CD8-positive, alpha-beta memory T cell (primary cell): ENCODE results near the gene BCL2L1. TPM values are rescaled to one million over a fixed set of nuclear protein-coding genes. Genes with fewer than 3 reads are reported as not detected.

Source experiments
- CTCF ChIA-PET: fragments of 350-600 bp; sonication (Branson Sonifier 250); formaldehyde crosslinking; loops from one replicate; lab custom pipeline; 2021; ENCODE audit warnings: antibody characterized with exemption; lab: Charles Lee
- POLR2A ChIA-PET: fragments of 350-600 bp; sonication (Branson Sonifier 250); formaldehyde crosslinking; loops from one replicate; lab custom pipeline; 2021; ENCODE audit warnings: antibody characterized with exemption; lab: Charles Lee
- DNase-seq, 5 donors: peaks; one replicate each; pipeline versions ENCODE4 v3.0.0 to v3.0.0-alpha.2; 2020 to 2022; ENCODE audit warnings: mixed read lengths in 1 of 5
- H3K27ac ChIP-seq: one replicate; pipeline ENCODE4 v1.7.0; 2013; ENCODE audit warnings: low read depth, mild to moderate bottlenecking, low read length, moderate library complexity
- H3K27me3 ChIP-seq: 2 replicates; pipeline ENCODE4 v1.7.0; 2013; ENCODE audit warnings: low read length, mild to moderate bottlenecking; ENCODE audit not compliant: insufficient read depth, poor library complexity, severe bottlenecking
- H3K36me3 ChIP-seq: 2 replicates; pipeline ENCODE4 v1.7.0; 2013; ENCODE audit warnings: mild to moderate bottlenecking, low read length, moderate library complexity; ENCODE audit not compliant: insufficient read depth
- H3K4me1 ChIP-seq: 2 replicates; pipeline ENCODE4 v1.7.0; 2013; ENCODE audit warnings: mild to moderate bottlenecking, low read length, moderate library complexity; ENCODE audit not compliant: insufficient read depth
- H3K4me3 ChIP-seq: 2 replicates; pipeline ENCODE4 v1.7.0; 2013; ENCODE audit warnings: mild to moderate bottlenecking, low read length
- H3K9me3 ChIP-seq: 2 replicates; pipeline ENCODE4 v1.7.0; 2013; ENCODE audit warnings: mild to moderate bottlenecking, low read length
- H3K27ac Mint-ChIP-seq, 8 donors: one replicate each; pipeline ENCODE4 v1.8.0; 2020 to 2021; ENCODE audit warnings: mixed read lengths in 8 of 8, mild to moderate bottlenecking in 6 of 8, inconsistent platforms in 3 of 8, moderate library complexity in 3 of 8
- H3K27me3 Mint-ChIP-seq, 2 donors: one replicate each; pipeline ENCODE4 v1.8.0; 2020 to 2021; ENCODE audit warnings: mixed read lengths in 2 of 2, mild to moderate bottlenecking in 1 of 2, moderate library complexity in 1 of 2
- H3K36me3 Mint-ChIP-seq, 3 donors: one replicate each; pipeline ENCODE4 v1.8.0; 2020 to 2021; ENCODE audit warnings: mixed read lengths in 3 of 3, inconsistent platforms in 1 of 3, mild to moderate bottlenecking in 1 of 3
- H3K4me1 Mint-ChIP-seq, 3 donors: one replicate each; pipeline ENCODE4 v1.8.0; 2020 to 2021; ENCODE audit warnings: mixed read lengths in 3 of 3, inconsistent platforms in 1 of 3, mild to moderate bottlenecking in 1 of 3
- H3K4me3 Mint-ChIP-seq, 7 donors: one replicate each; pipeline ENCODE4 v1.8.0; 2020 to 2021; ENCODE audit warnings: mixed read lengths in 7 of 7, mild to moderate bottlenecking in 6 of 7, moderate library complexity in 4 of 7, inconsistent platforms in 2 of 7
- H3K9me3 Mint-ChIP-seq, 5 donors: one replicate each; pipeline ENCODE4 v1.8.0; 2020 to 2022; ENCODE audit warnings: mixed read lengths in 5 of 5, mild to moderate bottlenecking in 3 of 5, moderate library complexity in 2 of 5, inconsistent platforms in 1 of 5
- polyA plus RNA-seq: library from polyadenylated mRNA; unstranded; fragments of 300-500 nt; fragmentation: Illumina TruSeq; gene quantifications from one replicate; pipeline ENCODE4 v1.2.3, GENCODE V29; 2021
- total RNA-seq, 2 experiments: library from RNA; stranded (reverse); gene quantifications; one replicate each; pipeline ENCODE4 v1.2.3, GENCODE V29; 2021

The BCL2L1 gene
- total and polyA plus RNA-seq, 3 experiments from 2014 or later = 32.1 to 328 (median 328) TPM

GRCh38 chr20:31721408-31722256 is 1.0 kb downstream of the BCL2L1 start:
- no peaks in the 10 kb centered on the region for H3K9me3 Mint-ChIP-seq
- ChIA-PET POLR2A (interaction anchor here (2.7 to 3.2 kb wide), 3 partner anchors 46 to 60 kb away, joined by 15 to 68 read pairs (median 35); no protein-coding TSS in a partner anchor), CTCF (interaction anchor here (0.8 to 5.7 kb wide), 11 partner anchors 12 to 109 kb away, joined by 3 to 295 read pairs (median 15); partner anchors contain the start of gene TPX2)
- H3K4me1 Mint-ChIP-seq = peaks cover 55 to 62% (median 61%) of the 10 kb centered on the region in 3 donors
- peak overlapping the region; percentile 99 for H3K4me3 ChIP-seq
- H3K27me3 Mint-ChIP-seq = peaks cover 0 to 2% of the 10 kb centered on the region in 2 donors
- peaks cover 0 to 16% (median 6%) of the 10 kb centered on the region in 3 donors for H3K36me3 Mint-ChIP-seq
- H3K27ac ChIP-seq = peak overlapping the region; percentile 97
- H3K9me3 ChIP-seq = no peaks in the 10 kb centered on the region
- peak in 3 of 5 donors; percentile 4 to 11 (median 6) for DNase-seq
- H3K36me3 ChIP-seq = peaks cover 11% of the 10 kb centered on the region
- peak overlapping the region; percentile 49 to 99 (median 97) for H3K27ac Mint-ChIP-seq
- peaks cover 55% of the 10 kb centered on the region for H3K4me1 ChIP-seq
- H3K4me3 Mint-ChIP-seq = peak overlapping the region; percentile 88 to 98 (median 96)
- no peaks in the 10 kb centered on the region for H3K27me3 ChIP-seq

GRCh38 chr20:31720486-31721407 is 1.9 kb downstream of the BCL2L1 start:
- Histone ChIP-seq H3K4me3 (peak overlapping the region; percentile 99), H3K27ac (peak overlapping the region; percentile 97), H3K4me1 (peaks cover 64% of the 10 kb centered on the region), H3K9me3 (no peaks in the 10 kb centered on the region), H3K27me3 (no peaks in the 10 kb centered on the region), H3K36me3 (peaks cover 11% of the 10 kb centered on the region)
- no peaks in the 10 kb centered on the region for H3K9me3 Mint-ChIP-seq
- peak in 4 of 5 donors; percentile 6 to 57 (median 16) for DNase-seq
- H3K4me3 Mint-ChIP-seq = peak overlapping the region; percentile 88 to 98 (median 96)
- H3K4me1 Mint-ChIP-seq = peaks cover 63 to 71% (median 70%) of the 10 kb centered on the region in 3 donors
- H3K27me3 Mint-ChIP-seq = peaks cover 0 to 1% of the 10 kb centered on the region in 2 donors
- H3K36me3 Mint-ChIP-seq = peaks cover 0 to 20% (median 6%) of the 10 kb centered on the region in 3 donors
- CTCF ChIA-PET = interaction anchor here (0.6 to 5.7 kb wide), 11 partner anchors 11 to 179 kb away, joined by 3 to 295 read pairs (median 6); no protein-coding TSS in a partner anchor
- POLR2A ChIA-PET = interaction anchor here (0.6 to 1.3 kb wide), 5 partner anchors 29 to 1017 kb away, joined by 3 to 6 read pairs (median 4); no protein-coding TSS in a partner anchor
- peak overlapping the region; percentile 49 to 99 (median 97) for H3K27ac Mint-ChIP-seq

- H3K27me3 Mint-ChIP-seq = peaks cover 0 to 1% of the 10 kb centered on the region in 2 donors
- H3K27me3 ChIP-seq = no peaks in the 10 kb centered on the region
- peaks cover 69 to 80% (median 77%) of the 10 kb centered on the region in 3 donors for H3K4me1 Mint-ChIP-seq
- POLR2A ChIA-PET = interaction anchor here (0.6 to 1.3 kb wide), 4 partner anchors 28 to 86 kb away, joined by 3 to 5 read pairs (median 4); no protein-coding TSS in a partner anchor
- H3K36me3 Mint-ChIP-seq = peaks cover 0 to 23% (median 6%) of the 10 kb centered on the region in 3 donors
- DNase-seq = no peak
- H3K9me3 ChIP-seq = no peaks in the 10 kb centered on the region
- H3K27ac Mint-ChIP-seq = peak overlapping the region; percentile 49 to 99 (median 96)
- CTCF ChIA-PET = interaction anchor here (0.6 to 5.7 kb wide), 8 partner anchors 25 to 178 kb away, joined by 3 to 138 read pairs (median 4); no protein-coding TSS in a partner anchor
- peak overlapping the region; percentile 88 to 98 (median 96) for H3K4me3 Mint-ChIP-seq
- peaks cover 68% of the 10 kb centered on the region for H3K4me1 ChIP-seq
- no peaks in the 10 kb centered on the region for H3K9me3 Mint-ChIP-seq
- peaks cover 11% of the 10 kb centered on the region for H3K36me3 ChIP-seq
- peak overlapping the region; percentile 99 for H3K4me3 ChIP-seq
- H3K27ac ChIP-seq = peak overlapping the region; percentile 97
These were observed 2.8 kb downstream of the BCL2L1 start for GRCh38 chr20:31719644-31720485.

- Histone ChIP-seq H3K9me3 (no peaks in the 10 kb centered on the region), H3K4me3 (peak overlapping the region; percentile 99), H3K4me1 (peaks cover 73% of the 10 kb centered on the region), H3K27ac (peak overlapping the region; percentile 97), H3K36me3 (peaks cover 14% of the 10 kb centered on the region), H3K27me3 (no peaks in the 10 kb centered on the region)
- ChIA-PET CTCF (interaction anchor here (0.9 to 5.7 kb wide), 6 partner anchors 9 to 106 kb away, joined by 3 to 138 read pairs (median 6); no protein-coding TSS in a partner anchor), POLR2A (interaction anchor here (0.6 to 1.3 kb wide), 2 partner anchors 45 to 52 kb away, joined by 3 read pairs; no protein-coding TSS in a partner anchor)
- no peaks in the 10 kb centered on the region for H3K9me3 Mint-ChIP-seq
- H3K27me3 Mint-ChIP-seq = peaks cover 0 to 1% of the 10 kb centered on the region in 2 donors
- H3K4me1 Mint-ChIP-seq = peaks cover 73 to 86% (median 84%) of the 10 kb centered on the region in 3 donors
- peaks cover 4 to 27% (median 10%) of the 10 kb centered on the region in 3 donors for H3K36me3 Mint-ChIP-seq
- no peak for DNase-seq
- peak overlapping the region; percentile 88 to 98 (median 96) for H3K4me3 Mint-ChIP-seq
- H3K27ac Mint-ChIP-seq = peak overlapping the region; percentile 49 to 99 (median 96)
These were observed 3.6 kb downstream of the BCL2L1 start for GRCh38 chr20:31718952-31719643.

GRCh38 chr20:31717478-31718201 is 5.0 kb downstream of the BCL2L1 start:
- H3K27ac Mint-ChIP-seq = peak overlapping the region; percentile 49 to 94 (median 87)
- H3K4me3 Mint-ChIP-seq = peak overlapping the region; percentile 73 to 98 (median 81)
- H3K27me3 Mint-ChIP-seq = peaks cover 0 to 1% of the 10 kb centered on the region in 2 donors
- CTCF ChIA-PET = interaction anchor here (1.4 to 5.6 kb wide), 5 partner anchors 10 to 56 kb away, joined by 4 to 39 read pairs (median 6); no protein-coding TSS in a partner anchor
- peaks cover 83 to 96% (median 95%) of the 10 kb centered on the region in 3 donors for H3K4me1 Mint-ChIP-seq
- peak overlapping the region; percentile 41 for H3K4me3 ChIP-seq
- POLR2A ChIA-PET = interaction anchor here (0.6 kb wide), 2 partner anchors 40 to 42 kb away, joined by 4 to 7 read pairs; no protein-coding TSS in a partner anchor
- peak overlapping the region; percentile 62 for H3K27ac ChIP-seq
- no peaks in the 10 kb centered on the region for H3K9me3 ChIP-seq
- H3K4me1 ChIP-seq = peaks cover 88% of the 10 kb centered on the region
- peaks cover 5 to 34% (median 19%) of the 10 kb centered on the region in 3 donors for H3K36me3 Mint-ChIP-seq
- DNase-seq = peak in 1 of 5 donors; percentile 43
- H3K36me3 ChIP-seq = peaks cover 22% of the 10 kb centered on the region
- no peaks in the 10 kb centered on the region for H3K27me3 ChIP-seq
- no peaks in the 10 kb centered on the region for H3K9me3 Mint-ChIP-seq
